Measurements from ENCODE around the gene LCNL1.

Gene LCNL1

DNA sequence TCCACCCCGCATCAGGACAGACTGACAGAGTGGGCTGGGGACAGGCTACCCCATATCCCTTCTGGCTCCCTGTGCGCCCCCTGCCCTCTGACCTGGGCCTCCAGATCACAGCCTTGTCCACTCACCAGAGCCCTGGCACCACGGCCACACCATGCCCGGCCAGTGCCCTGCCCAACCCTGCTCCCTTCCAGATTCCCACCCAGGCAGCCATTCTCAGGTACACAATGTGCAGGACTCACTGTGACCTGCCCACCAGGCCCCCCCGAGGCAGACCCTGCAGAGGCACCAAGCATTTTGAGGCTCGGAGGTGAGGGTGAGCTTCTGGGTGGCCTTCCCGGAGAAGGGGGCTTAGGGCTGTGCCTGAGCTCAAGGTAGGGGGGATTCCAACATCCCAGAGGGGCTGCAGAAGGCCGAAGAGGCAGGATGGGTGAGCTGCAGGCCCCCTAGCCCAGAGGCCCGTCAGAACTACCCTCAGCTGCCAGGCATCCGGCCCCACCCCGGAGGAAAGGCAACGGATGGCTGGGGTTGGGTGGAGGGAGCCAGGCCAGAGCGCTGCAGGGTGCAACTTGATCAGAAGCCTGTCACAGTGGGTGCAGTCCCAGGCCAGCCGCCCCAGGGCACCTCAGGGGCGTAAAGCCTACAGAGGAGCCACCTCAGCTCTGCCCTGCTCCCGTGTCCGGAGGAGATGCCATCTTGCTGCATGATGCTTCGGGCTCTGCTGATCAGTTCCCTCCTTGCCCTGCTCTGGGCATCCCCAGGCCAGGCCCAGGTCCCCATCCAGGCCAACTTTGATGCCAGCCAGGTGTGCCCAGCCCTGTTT is at the start of gene LCNL1:
Gene LCNL1 (plus strand): TSS at position 762 of the 820 bp plus-strand sequence. CDS start 594 bp downstream, outside the sequence.
- no peak for DNase-seq (ENCODE audit: low read depth in 2 of 2)

GRCh38 chr9:136934277-136934676 is 48.5 kb upstream of the LCNL1 start:
- DNase-seq (ENCODE audit: low read depth in 2 of 2), result no peak

- DNase-seq (ENCODE audit: low read depth in 2 of 2), result no peak
Measured at GRCh38 chr9:136935651-136936050, 47.1 kb upstream of the LCNL1 start.

DNA sequence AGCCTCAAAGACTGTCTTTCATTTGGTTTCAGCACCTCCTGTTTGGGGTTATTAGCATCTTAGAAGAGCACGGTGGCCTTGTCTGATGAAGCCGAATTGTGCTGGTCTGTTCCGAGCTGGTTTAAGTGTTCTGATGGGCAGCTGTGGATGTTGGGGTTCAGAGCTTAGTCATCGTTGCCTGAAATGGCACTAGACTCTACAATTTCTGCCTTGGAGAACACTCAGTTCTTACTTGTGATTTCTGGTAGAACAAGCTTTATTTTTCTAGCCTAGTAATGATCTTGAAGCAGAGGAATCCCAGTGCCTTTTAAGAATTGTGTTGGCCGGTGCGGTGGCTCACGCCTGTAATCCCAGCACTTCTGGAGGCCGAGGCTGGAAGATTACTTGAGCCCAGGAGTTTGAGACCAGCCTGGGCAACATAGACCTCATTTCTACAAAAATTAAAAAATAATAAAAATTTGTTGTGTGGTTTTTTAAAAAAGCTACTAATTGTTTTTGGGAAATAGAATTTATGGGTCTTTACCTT is 46.1 kb upstream of the LCNL1 start:
- DNase-seq (ENCODE audit: low read depth in 2 of 2), result no peak

DNA sequence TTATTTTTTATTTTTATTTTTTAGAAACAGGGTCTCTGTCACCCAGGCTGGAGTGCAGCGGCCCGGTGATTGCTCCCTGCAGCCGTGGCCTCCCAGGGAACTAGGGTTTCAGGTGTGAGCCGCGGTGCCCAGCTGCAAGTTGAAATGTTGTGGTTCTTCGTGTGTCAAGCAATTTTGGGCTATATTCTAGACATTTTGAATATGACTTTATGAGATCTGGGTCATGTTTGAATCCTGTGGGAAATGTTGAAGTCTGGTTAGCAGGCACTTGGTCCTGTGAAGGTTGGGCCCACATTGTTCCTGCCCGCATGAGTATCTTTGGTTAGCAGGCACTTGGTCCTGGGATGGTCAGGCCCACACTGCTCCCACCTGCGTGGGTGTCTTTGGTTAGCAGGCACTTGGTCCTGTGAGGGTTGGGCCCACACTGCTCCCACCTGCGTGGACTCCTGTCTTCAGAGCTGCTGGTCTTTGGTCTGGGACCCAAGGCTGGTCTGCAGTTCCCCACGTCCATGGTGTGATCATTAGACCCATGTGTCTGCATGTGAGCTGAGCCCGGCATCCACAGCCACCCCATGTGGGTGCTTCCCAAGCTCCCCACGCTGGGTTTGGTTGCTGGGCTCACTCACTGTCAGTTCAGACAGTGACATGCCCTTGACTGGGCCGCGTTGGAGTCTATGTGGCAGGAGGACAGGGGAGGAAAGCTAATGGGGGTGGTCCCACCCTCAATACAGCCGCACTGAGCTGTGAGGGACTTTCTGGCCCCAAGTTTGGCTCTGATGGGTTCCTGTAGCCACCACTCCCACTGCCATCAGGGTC is 45.4 kb upstream of the LCNL1 start:
- DNase-seq (ENCODE audit: low read depth in 2 of 2), result no peak

- no peak for DNase-seq (ENCODE audit: low read depth in 2 of 2)
Measured at GRCh38 chr9:136939431-136939995, 43.3 kb upstream of the LCNL1 start.

DNA sequence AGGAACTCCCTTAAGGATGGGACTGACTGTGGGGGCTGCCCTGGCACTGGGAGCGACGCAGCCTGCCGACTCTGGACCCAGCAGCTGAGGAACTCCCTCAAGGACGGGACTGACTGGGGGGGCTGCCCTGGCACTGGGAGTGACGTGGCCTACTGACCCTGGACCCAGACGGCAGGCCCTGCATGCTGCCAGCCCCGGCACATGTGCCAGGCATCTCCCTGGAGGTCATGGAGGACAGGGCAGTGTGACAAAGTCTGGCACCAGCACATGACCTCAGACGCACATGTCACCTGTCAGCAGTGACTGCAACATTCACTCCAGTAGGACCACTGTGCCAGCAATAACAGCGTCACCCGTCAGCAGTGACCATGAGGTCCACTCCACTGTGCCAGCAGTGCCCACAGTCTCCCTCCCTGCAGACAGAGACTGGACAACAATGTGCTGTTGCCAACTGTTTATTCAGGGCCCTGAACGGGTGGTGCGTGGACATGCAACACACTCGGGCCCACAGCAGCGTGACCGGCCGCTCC is 42.7 kb upstream of the LCNL1 start:
- DNase-seq (ENCODE audit: low read depth in 2 of 2), result no peak

GRCh38 chr9:136940526-136941230 is 42.1 kb upstream of the LCNL1 start:
- no peak for DNase-seq (ENCODE audit: low read depth in 2 of 2)

- no peak for DNase-seq (ENCODE audit: low read depth in 2 of 2)
Measured at GRCh38 chr9:136941231-136942111, 41.3 kb upstream of the LCNL1 start.

- no peak for DNase-seq (ENCODE audit: low read depth in 2 of 2)
Measured at GRCh38 chr9:136942112-136942880, 40.5 kb upstream of the LCNL1 start.

DNA sequence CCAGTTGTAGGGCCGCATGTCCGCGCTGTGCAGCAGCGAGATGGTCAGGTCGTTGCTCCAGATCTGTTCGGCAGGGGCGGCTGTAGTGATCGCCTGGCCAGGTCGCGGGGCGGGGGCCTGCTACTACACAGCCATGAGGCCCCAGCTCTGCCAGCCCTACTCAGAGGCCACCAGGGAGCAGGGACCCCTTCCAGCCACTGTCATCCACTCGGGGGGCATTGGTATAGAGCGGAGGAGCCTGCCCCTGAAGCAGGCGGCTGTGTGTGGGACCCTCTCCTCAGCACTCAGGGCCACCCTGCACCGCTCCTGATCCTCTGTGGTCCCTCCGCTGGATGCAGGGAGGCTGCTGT is 39.9 kb upstream of the LCNL1 start:
- DNase-seq (ENCODE audit: low read depth in 2 of 2), result no peak

- DNase-seq (ENCODE audit: low read depth in 2 of 2), result no peak
Measured at GRCh38 chr9:136943291-136944211, 39.2 kb upstream of the LCNL1 start.

GRCh38 chr9:136944212-136944518 is 38.6 kb upstream of the LCNL1 start:
- DNase-seq (ENCODE audit: low read depth in 2 of 2), result no peak

DNA sequence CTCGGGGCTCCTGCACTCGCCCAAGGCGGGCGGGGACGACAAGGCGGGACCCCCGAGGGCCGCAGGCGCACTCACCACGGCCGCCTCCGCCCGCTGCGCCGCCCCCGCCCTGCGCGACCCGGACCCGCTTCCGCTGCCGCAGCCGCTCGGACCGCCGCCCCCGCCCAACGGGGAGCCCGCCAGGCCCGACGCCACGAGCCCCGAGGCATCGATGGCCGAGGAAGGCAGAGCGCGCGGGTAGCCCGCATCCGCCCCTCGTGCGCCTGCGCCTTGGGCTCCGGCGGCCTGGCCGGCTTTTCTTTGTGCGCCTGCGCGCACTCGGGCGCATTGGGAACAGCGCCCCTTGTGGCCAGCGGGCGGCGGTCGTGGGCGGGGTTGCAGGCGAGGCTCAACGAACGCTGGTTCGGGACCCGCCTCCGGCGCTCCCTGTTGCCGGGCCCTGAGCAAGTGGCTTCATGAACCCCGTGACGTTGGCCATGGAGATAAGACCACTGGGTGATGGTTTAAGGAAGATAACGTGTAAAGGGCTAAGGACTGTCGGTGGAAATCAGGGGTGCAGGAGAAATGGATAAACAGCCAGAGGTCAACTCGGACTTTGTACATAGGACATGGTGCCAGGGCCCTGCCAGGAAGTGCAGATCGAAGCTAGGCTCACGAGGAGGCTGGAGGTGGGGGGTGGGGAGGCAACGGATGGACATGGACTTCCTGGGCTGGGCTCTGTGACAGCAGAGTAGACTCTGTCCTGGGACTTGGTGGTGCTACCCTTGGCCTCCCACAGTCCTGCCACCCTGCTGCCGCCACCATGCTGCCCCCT is 38.1 kb upstream of the LCNL1 start, which contains the start of the genes C8G and FBXW5:
Gene C8G (plus strand): TSS at position 725 of the 814 bp plus-strand sequence. CDS start 78 bp downstream, at position 803.
Gene FBXW5 (minus strand): TSS at position 220 of the 814 bp plus-strand sequence. CDS start 655 bp downstream, outside the sequence.
- peak; percentile 88 to 89 for DNase-seq (ENCODE audit: low read depth in 2 of 2)

DNA sequence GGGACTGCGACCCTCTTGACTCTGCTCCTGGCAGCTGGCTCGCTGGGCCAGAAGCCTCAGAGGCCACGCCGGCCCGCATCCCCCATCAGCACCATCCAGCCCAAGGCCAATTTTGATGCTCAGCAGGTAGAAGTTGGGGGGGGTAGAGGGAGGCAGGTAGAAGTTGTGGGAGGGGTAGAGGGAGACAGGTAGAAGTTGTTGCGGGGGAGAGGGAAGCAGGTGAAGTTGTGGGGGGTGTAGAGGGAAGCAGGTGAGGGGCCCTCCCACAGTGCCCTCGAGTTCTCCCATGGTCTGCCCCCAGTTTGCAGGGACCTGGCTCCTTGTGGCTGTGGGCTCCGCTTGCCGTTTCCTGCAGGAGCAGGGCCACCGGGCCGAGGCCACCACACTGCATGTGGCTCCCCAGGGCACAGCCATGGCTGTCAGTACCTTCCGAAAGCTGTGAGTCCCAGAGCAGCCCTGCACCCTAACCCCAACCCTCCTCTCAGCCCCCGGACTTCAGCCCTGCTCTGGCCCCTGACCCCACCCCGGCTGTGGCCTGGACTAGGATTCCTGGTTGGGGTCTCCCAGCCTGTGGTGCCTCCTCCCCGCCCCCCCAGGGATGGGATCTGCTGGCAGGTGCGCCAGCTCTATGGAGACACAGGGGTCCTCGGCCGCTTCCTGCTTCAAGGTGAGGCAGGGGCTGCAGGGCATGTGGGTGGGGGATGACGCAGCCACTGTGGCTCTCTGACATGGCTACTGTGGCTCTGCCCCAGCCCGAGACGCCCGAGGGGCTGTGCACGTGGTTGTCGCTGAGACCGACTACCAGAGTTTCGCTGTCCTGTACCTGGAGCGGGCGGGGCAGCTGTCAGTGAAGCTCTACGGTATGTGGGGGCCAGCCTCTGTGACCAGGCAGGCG is 37.2 kb upstream of the LCNL1 start:
- DNase-seq (ENCODE audit: low read depth in 2 of 2), result no peak

DNA sequence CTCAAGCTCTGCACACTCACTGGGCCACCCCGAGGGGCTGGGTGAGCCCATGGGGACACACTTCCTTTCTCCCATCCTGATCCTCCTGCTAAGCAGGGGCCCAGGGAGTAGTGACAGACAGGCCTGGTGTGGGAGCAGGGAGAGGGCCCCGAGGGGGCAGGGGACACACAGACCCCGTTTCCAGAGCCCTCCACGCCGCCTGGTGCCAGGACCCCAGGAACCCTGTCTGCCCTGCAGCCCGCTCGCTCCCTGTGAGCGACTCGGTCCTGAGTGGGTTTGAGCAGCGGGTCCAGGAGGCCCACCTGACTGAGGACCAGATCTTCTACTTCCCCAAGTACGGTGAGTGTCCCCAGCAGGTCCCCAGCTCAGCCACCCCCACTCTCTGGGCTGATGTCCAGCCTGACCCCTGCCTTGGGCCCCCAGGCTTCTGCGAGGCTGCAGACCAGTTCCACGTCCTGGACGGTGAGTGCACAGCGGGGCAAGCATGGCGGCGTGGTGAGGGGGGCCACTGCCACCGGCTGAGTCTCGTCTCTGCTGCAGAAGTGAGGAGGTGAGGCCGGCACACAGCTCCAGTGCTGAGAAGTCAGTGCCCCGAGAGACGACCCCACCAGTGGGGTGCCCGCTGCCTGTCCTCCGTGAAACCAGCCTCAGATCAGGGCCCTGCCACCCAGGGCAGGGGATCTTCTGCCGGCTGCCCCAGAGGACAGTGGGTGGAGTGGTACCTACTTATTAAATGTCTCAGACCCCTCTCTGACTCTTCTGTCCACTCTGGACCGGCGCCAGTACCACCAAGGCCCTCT is 36.4 kb upstream of the LCNL1 start:
- no peak for DNase-seq (ENCODE audit: low read depth in 2 of 2)

All from stimulated activated CD8-positive, alpha-beta memory T cell treated with anti-CD3 and anti-CD28 coated beads, Interleukin-2, amount 100 ng/mL, for 1 hour (primary cell).